Measurements from ENCODE around the gene POLD1. TPM values are rescaled to one million over a fixed set of nuclear protein-coding genes. Genes with fewer than 3 reads are reported as not detected.
A peak's percentile ranks its signal among the peaks of the same experiment; 100 is the strongest.

The POLD1 gene
- total and polyA plus RNA-seq, 2 of the 13 experiments (the other 11 are each of a cell fraction or from before 2014, with no cell fraction given) = 17.4 to 54.0 TPM

- no peak for TF ChIP-seq ZKSCAN1 (IDR thresholded peaks at IDR 0.05; ENCODE audit: low read length)
- no peak for TF ChIP-seq ZNF513 (CRISPR knock-in tag; conservative IDR thresholded peaks at IDR 0.05)
- TF ChIP-seq, protein P1, sequence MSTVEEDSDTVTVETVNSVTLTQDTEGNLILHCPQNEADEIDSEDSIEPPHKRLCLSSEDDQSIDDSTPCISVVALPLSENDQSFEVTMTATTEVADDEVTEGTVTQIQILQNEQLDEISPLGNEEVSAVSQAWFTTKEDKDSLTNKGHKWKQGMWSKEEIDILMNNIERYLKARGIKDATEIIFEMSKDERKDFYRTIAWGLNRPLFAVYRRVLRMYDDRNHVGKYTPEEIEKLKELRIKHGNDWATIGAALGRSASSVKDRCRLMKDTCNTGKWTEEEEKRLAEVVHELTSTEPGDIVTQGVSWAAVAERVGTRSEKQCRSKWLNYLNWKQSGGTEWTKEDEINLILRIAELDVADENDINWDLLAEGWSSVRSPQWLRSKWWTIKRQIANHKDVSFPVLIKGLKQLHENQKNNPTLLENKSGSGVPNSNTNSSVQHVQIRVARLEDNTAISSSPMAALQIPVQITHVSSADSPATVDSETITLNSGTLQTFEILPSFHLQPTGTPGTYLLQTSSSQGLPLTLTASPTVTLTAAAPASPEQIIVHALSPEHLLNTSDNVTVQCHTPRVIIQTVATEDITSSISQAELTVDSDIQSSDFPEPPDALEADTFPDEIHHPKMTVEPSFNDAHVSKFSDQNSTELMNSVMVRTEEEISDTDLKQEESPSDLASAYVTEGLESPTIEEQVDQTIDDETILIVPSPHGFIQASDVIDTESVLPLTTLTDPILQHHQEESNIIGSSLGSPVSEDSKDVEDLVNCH (CRISPR knock-in tag; IDR thresholded peaks at IDR 0.05) = 0 out of 2 replicates have a peak, but pooled peaks have one; percentile 45
- TF ChIP-seq ATM (IDR thresholded peaks at IDR 0.05; ENCODE audit: borderline replicate concordance) = no peak
- no peak for TF ChIP-seq BRF2 (CRISPR knock-in tag; IDR thresholded peaks at IDR 0.05)
- no peak for TF ChIP-seq ZNF264 (CRISPR knock-in tag; IDR thresholded peaks at IDR 0.05)
- 0 out of 2 replicates have a peak, but pooled peaks have one; percentile 14 for TF ChIP-seq PAWR (CRISPR knock-in tag; IDR thresholded peaks at IDR 0.05; ENCODE audit: borderline replicate concordance)
- no peak for TF ChIP-seq ZBTB43 (CRISPR knock-in tag; conservative IDR thresholded peaks at IDR 0.05)
- no peak for TF ChIP-seq ZNF550 (CRISPR knock-in tag; IDR thresholded peaks at IDR 0.05; ENCODE audit: borderline replicate concordance)
- peak; percentile 91 for TF ChIP-seq NR2C2 (CRISPR knock-in tag; IDR thresholded peaks at IDR 0.05; ENCODE audit: borderline replicate concordance)
- TF ChIP-seq ZMAT5 (CRISPR knock-in tag; IDR thresholded peaks at IDR 0.05; ENCODE audit: borderline replicate concordance, low read depth) = no peak
- no peak for TF ChIP-seq RFX5 (IDR thresholded peaks at IDR 0.05; ENCODE audit: low read depth, low read length)
- TF ChIP-seq RELA (CRISPR knock-in tag; IDR thresholded peaks at IDR 0.05) = no peak
- no peak for TF ChIP-seq ZNF577 (CRISPR knock-in tag; IDR thresholded peaks at IDR 0.05; ENCODE audit: borderline replicate concordance, low read depth)
- TF ChIP-seq ZKSCAN8 (CRISPR knock-in tag; IDR thresholded peaks at IDR 0.05; ENCODE audit: borderline replicate concordance) = peak; percentile 66; the same call in 1 of the 2 replicates
- TF ChIP-seq ZNF253 (CRISPR knock-in tag; IDR thresholded peaks at IDR 0.05; ENCODE audit: borderline replicate concordance) = no peak
- peak; percentile 87 for TF ChIP-seq RBM39 (IDR thresholded peaks at IDR 0.05; ENCODE audit: low read depth, low read length, poor library complexity, severe bottlenecking)
Measured at GRCh38 chr19:50376166-50377050, 7.7 kb upstream of the POLD1 start, which contains the start of gene NR1H2 (continued).

Measured in HepG2 (cell line).